HCT116 (cell line): ENCODE data around the gene ALK. TPM values are rescaled to one million over a fixed set of nuclear protein-coding genes. Genes with fewer than 3 reads are reported as not detected.

ENCODE experiments used
- ATAC-seq: fragments of 200-7000 bp; cut with Tn5 transposase; 2 replicates; pipeline ENCODE4 v1.9.1; 2020; ENCODE audit warnings: mild to moderate bottlenecking, moderate library complexity
- BruUV-seq: library from RNA; stranded (reverse); fragments of 400-500 nt; replicated peaks from 2 replicates; lab custom pipeline; 2021; lab: Mats Ljungman, UMichigan
- CTCF ChIA-PET: fragments of 300-600 bp; sonication (Branson Sonifier 250); formaldehyde crosslinking; loops from one replicate; lab custom pipeline; 2021; ENCODE audit warnings: antibody characterized with exemption; lab: Charles Lee
- POLR2A ChIA-PET: fragments of 300-600, 350-600 bp; sonication (Branson Sonifier 250); formaldehyde crosslinking; loops from one replicate; lab custom pipeline; 2021; ENCODE audit warnings: antibody characterized with exemption; lab: Charles Lee
- RAD21 ChIA-PET, 2 experiments: fragments of 300-600 bp; sonication (Branson Sonifier 250); formaldehyde crosslinking; loops; one replicate each; lab custom pipeline; 2023; ENCODE audit warnings: low total read pairs in 2 of 2; ENCODE audit not compliant: uncharacterized antibody in 2 of 2, unreplicated experiment in 2 of 2, low non-redundant PET in 1 of 2; lab: Charles Lee
- DNase-seq: peaks from one replicate; pipeline ENCODE4 v3.0.0-alpha.2; 2010; ENCODE audit warnings: low read depth, low spot score
- H2AFZ ChIP-seq: fragments of 200-600 bp; shearing (Covaris generic), sonication (generic); 2 replicates; pipeline ENCODE4 v1.6.1; 2017; ENCODE audit warnings: low read depth, mixed run types, mixed read lengths, antibody characterized with exemption, low read length; ENCODE audit not compliant: poor library complexity, severe bottlenecking
- H3K27ac ChIP-seq: 2 replicates; pipeline ENCODE4 v1.5.1; 2012; ENCODE audit warnings: low read depth, low read length
- H3K27me3 ChIP-seq: fragments of 200-600 bp; sonication (generic); 2 replicates; pipeline ENCODE4 v1.6.1; 2016; ENCODE audit warnings: mixed run types, low read length, mixed read lengths; ENCODE audit not compliant: insufficient read depth
- H3K36me3 ChIP-seq, 2 experiments: fragments of 200-500 bp in 1 of 2; fragments of 200-600 bp in 1 of 2; sonication (Bioruptor generic) in 1 of 2; sonication (generic) in 1 of 2; 2 replicates each; pipeline versions ENCODE4 v1.5.1 to v1.6.1; 2014 to 2016; ENCODE audit warnings: low read length in 2 of 2, inconsistent platforms in 1 of 2, mixed read lengths in 1 of 2, mixed run types in 1 of 2; ENCODE audit not compliant: insufficient read depth in 2 of 2, control insufficient read depth in 1 of 2
- H3K4me1 ChIP-seq, 2 experiments: fragments of 200-600 bp in 1 of 2; sonication (generic) in 1 of 2; 2 replicates each; pipeline versions ENCODE4 v1.5.1 to v1.6.1; 2012 to 2017; ENCODE audit warnings: low read length in 2 of 2, inconsistent platforms in 1 of 2, mild to moderate bottlenecking in 1 of 2, mixed read lengths in 1 of 2, mixed run types in 1 of 2, moderate library complexity in 1 of 2; ENCODE audit not compliant: insufficient read depth in 2 of 2, control insufficient read depth in 1 of 2
- H3K4me2 ChIP-seq: fragments of 200-600 bp; sonication (generic); 2 replicates; pipeline ENCODE4 v1.6.1; 2017; ENCODE audit warnings: mixed run types, low read length, mixed read lengths
- H3K4me3 ChIP-seq, 2 experiments: fragments of 200-600 bp in 1 of 2; sonication (generic) in 1 of 2; replicated peaks in 1 of 2; 2 replicates each; pipeline ENCODE4 v1.5.1; 2011 to 2016; ENCODE audit warnings: low read length in 2 of 2, control low read depth in 1 of 2, low read depth in 1 of 2, mild to moderate bottlenecking in 1 of 2, mixed read lengths in 1 of 2, mixed run types in 1 of 2
- H3K79me2 ChIP-seq: fragments of 200-600 bp; sonication (generic); 2 replicates; pipeline ENCODE4 v1.6.1; 2017; ENCODE audit warnings: mild to moderate bottlenecking, mixed run types, low read length, moderate library complexity, mixed read lengths; ENCODE audit not compliant: insufficient read depth
- H3K9ac ChIP-seq: fragments of 200-600 bp; sonication (generic); 2 replicates; pipeline ENCODE4 v1.6.1; 2016; ENCODE audit warnings: low read length, mixed read lengths
- H3K9me2 ChIP-seq: fragments of 200-600 bp; sonication (generic), shearing (Covaris generic); 2 replicates; pipeline ENCODE4 v1.6.1; 2017; ENCODE audit warnings: mixed run types, mild to moderate bottlenecking, moderate library complexity; ENCODE audit not compliant: insufficient read depth
- H3K9me3 ChIP-seq, 2 experiments: fragments of 200-500 bp in 1 of 2; fragments of 200-600 bp in 1 of 2; sonication (Bioruptor generic) in 1 of 2; sonication (generic) in 1 of 2; 2 replicates each; pipeline ENCODE4 v1.6.1; 2014 to 2017; ENCODE audit warnings: low read length in 2 of 2, mixed read lengths in 2 of 2, inconsistent platforms in 1 of 2, low read depth in 1 of 2, mild to moderate bottlenecking in 1 of 2, mixed run types in 1 of 2, moderate library complexity in 1 of 2; ENCODE audit not compliant: control insufficient read depth in 1 of 2, insufficient read depth in 1 of 2
- H4K20me1 ChIP-seq: fragments of 200-600 bp; sonication (generic), shearing (Covaris generic); 2 replicates; pipeline ENCODE4 v1.6.1; 2017; ENCODE audit warnings: mixed run types, mild to moderate bottlenecking, moderate library complexity; ENCODE audit not compliant: insufficient read depth
- CEBPB ChIP-seq: IDR thresholded peaks from 2 replicates; pipeline ENCODE4 v1.6.1; 2012; ENCODE audit warnings: low read depth
- JUND ChIP-seq: IDR thresholded peaks from 2 replicates; pipeline ENCODE4 v1.6.1; 2012
- MAX ChIP-seq: IDR thresholded peaks from 2 replicates; pipeline ENCODE4 v1.6.1; 2012
- YY1 ChIP-seq: IDR thresholded peaks from 2 replicates; pipeline ENCODE4 v1.6.1; 2011; ENCODE audit warnings: low read length, low read depth, moderate library complexity, mild to moderate bottlenecking; ENCODE audit not compliant: insufficient replicate concordance; ENCODE audit errors: extremely low read depth
- intact Hi-C: fragments of 100-400 bp; cut with micrococcal nuclease; formaldehyde crosslinking; loops from 2 replicates; pipeline ENCODE4 v1.10.0; 2022
- total RNA-seq: library from RNA; stranded (reverse); gene quantifications from one replicate; pipeline ENCODE4 v1.2.1, GENCODE V29; 2021; ENCODE audit not compliant: unreplicated experiment

The ALK gene
- total RNA-seq, 1 experiment from 2014 or later: not detected

- no peaks in the 10 kb centered on the region for H3K79me2 ChIP-seq
- no peak overlapping the region for H3K27ac ChIP-seq
- POLR2A ChIA-PET: no interaction called here
- H3K36me3 ChIP-seq: no peaks in the 10 kb centered on the region
- TF ChIP-seq CEBPB (no peak), JUND (no peak), MAX (no peak)
- H3K4me3 ChIP-seq: no peak overlapping the region
- peaks cover 35% of the 10 kb centered on the region for H3K27me3 ChIP-seq
- H2AFZ ChIP-seq: no peak overlapping the region
- intact Hi-C loops: no loop called here
- CTCF ChIA-PET: no interaction called here
- H3K9me2 ChIP-seq: no peaks in the 10 kb centered on the region
- H3K9me3 ChIP-seq: no peaks in the 10 kb centered on the region
- H4K20me1 ChIP-seq: no peaks in the 10 kb centered on the region
- RAD21 ChIA-PET: no interaction called here
- no peak for ATAC-seq
- H3K9ac ChIP-seq: no peak overlapping the region
- no peak for DNase-seq
- H3K4me1 ChIP-seq: no peaks in the 10 kb centered on the region
- no peak overlapping the region for H3K4me2 ChIP-seq
- no TSS peak for BruUV-seq
These were observed 359.1 kb downstream of the ALK start for GRCh38 chr2:29562319-29562718.

- H3K4me1 ChIP-seq: no peaks in the 10 kb centered on the region
- H3K79me2 ChIP-seq: no peaks in the 10 kb centered on the region
- intact Hi-C loops: no loop called here
- no peaks in the 10 kb centered on the region for H3K9me3 ChIP-seq
- DNase-seq: no peak
- peaks cover 33% of the 10 kb centered on the region for H3K27me3 ChIP-seq
- TF ChIP-seq YY1: no peak
- no peak overlapping the region for H3K9ac ChIP-seq
- CTCF ChIA-PET: no interaction called here
- ATAC-seq: no peak
- POLR2A ChIA-PET: no interaction called here
- no peak overlapping the region for H3K27ac ChIP-seq
- H3K4me2 ChIP-seq: no peak overlapping the region
- H3K9me2 ChIP-seq: no peaks in the 10 kb centered on the region
- no TSS peak for BruUV-seq
- RAD21 ChIA-PET: no interaction called here
- no peak overlapping the region for H3K4me3 ChIP-seq
- H4K20me1 ChIP-seq: no peaks in the 10 kb centered on the region
- no peaks in the 10 kb centered on the region for H3K36me3 ChIP-seq
- H2AFZ ChIP-seq: no peak overlapping the region
These were observed 359.8 kb downstream of the ALK start for GRCh38 chr2:29561628-29562027.
